ENCODE results near the gene TMEM109. TPM values are rescaled to one million over a fixed set of nuclear protein-coding genes. Genes with fewer than 3 reads are reported as not detected.

The TMEM109 gene
- total RNA-seq, 1 donor from 2014 or later = 9.4 TPM

- FAIRE-seq (no peak), DNase-seq (ENCODE audit: low spot score in 2 of 2) (no peak)
These were observed 35.5 kb upstream of the TMEM109 start for GRCh38 chr11:60878245-60879101.

DNA sequence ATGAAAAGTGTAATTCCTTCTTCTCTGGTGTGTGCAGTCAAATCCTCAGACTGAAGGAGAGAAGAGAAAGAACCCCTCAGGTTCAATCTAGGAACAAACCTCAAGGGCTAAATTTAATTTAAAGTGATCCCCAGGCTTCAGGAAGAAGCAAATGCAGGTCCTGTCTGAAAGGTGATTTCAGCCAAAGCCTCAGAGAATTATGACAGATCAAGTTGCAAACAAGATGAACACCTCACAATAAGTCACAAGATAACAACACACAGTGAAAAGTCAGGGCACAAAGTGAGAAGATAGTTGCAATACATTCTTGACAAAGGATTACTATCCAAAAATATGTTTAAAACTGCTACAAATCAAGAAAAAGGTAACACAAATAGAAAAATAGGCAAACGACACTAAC lies 34.9 kb upstream of the TMEM109 start:
- FAIRE-seq (no peak), DNase-seq (ENCODE audit: low spot score in 2 of 2) (no peak)

- DNase-seq (ENCODE audit: low spot score in 2 of 2) (no peak), FAIRE-seq (no peak)
These were observed 33.9 kb upstream of the TMEM109 start for GRCh38 chr11:60879971-60880588.

- FAIRE-seq (no peak), DNase-seq (ENCODE audit: low spot score in 2 of 2) (no peak)
These were observed 33.2 kb upstream of the TMEM109 start for GRCh38 chr11:60880643-60881282.

- FAIRE-seq (no peak), DNase-seq (ENCODE audit: low spot score in 2 of 2) (peak in 1 of 2 donors; percentile 44)
These were observed 26.4 kb upstream of the TMEM109 start for GRCh38 chr11:60887556-60887955.

DNA sequence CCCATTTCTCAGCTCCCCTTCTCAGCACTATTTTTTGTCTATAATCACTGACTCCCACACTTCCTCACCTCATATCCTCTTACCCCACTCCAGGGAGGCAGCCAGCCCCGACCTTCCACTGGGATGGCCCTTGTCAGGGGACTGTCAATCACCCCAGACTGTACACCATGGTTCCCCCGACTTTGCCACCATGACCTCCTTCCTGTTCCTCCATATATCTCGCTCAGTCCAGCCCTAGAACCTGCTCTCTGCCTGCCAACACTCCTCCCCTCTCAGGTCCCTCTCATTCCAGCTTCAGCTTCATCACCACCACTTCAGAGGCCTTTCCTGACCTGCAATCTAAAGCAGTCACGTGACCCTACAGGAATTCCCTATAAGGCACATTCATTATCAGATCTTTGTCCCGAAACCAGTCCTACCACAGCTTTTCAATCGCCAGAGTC lies 24.1 kb upstream of the TMEM109 start:
- FAIRE-seq = no peak
- no peak for DNase-seq (ENCODE audit: low spot score in 2 of 2)

DNA sequence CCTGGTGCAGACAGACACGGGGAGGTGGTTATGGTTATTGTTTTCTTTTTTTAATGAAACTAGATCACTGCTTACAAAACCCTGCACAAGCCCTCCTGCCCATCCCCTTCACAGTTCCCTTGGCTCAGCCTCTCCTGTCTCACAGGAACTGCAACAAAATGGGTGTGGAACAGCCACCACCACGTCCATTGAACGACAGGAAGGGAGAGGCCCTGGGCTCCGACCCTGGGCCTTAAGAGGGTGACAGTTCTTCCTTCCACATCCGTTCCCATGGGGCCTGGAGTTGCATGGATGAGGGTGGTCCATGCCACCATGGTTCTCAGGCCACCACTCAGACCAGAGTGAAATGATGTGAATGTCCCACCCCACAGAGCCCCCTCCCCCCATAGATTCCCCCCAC lies 23.3 kb upstream of the TMEM109 start:
- DNase-seq (ENCODE audit: low spot score in 2 of 2) (no peak), FAIRE-seq (no peak)

GRCh38 chr11:60891103-60891741 lies 22.7 kb upstream of the TMEM109 start:
- DNase-seq (ENCODE audit: low spot score in 2 of 2) = no peak
- FAIRE-seq = no peak

- DNase-seq (ENCODE audit: low spot score in 2 of 2) = no peak
- FAIRE-seq = no peak
These were observed 18.3 kb upstream of the TMEM109 start for GRCh38 chr11:60895687-60896086.

DNA sequence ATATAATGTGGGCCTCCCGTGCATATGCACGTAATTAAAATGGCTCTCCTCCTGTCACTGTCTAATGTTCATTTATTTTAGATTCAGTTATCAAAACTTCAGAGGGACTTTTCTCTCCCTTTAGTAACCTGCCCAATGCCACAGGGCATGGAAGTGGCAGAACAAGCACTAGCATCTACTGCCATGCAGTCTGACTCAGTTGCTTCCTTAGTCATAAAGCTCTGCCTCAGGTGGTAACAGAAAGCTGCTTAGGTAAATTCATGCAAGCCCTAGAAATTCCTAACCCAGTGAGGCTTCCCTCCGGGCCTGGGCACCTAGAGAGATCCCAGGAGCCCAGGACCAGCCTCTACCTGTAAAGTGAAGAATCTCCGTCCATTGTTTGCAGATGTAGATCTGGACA lies 16.5 kb upstream of the TMEM109 start:
- DNase-seq (ENCODE audit: low spot score in 2 of 2) (no peak), FAIRE-seq (no peak)

DNA sequence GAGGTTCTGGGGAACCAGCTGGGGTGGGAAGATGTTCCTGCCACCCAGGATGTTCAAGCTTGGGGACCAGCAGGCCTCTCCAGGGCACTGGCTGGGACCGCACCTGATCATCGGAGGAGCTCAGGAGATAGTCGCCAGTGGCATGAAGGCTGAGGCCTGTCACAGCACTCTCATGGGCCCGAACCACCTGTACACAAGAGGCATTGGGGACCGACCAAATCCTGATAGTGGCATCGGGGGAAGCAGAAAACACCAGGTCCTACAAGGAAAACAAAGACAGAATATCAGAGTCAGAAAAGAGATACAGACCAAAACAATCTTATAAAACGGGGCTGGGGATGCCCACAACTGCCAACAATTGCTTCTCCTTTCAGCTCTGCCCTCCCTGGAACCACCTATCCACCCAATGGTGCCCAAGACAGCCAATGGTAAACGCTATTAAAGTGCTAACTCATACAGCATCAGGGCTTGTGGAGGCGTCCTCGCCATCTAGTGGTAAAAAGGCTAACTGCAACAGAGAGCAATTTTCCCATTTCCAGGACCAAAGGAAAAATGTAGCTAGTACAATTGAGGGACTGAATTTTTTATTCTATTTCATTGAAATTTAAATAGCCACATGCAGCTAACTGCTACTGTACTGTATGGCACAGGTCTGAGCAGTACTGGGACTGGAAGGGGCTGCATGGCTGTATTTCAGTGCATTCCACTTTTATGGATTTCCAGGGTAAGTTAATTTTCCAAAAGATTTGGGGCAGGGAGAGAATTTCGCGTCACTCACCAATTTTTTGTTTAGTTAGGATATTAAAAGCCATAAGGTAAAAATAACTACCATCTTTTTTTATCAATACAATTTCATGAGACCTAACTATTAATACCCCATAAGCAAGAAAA lies 14.7 kb upstream of the TMEM109 start:
- FAIRE-seq (no peak), DNase-seq (ENCODE audit: low spot score in 2 of 2) (peak in 1 of 2 donors; percentile 57)

DNA sequence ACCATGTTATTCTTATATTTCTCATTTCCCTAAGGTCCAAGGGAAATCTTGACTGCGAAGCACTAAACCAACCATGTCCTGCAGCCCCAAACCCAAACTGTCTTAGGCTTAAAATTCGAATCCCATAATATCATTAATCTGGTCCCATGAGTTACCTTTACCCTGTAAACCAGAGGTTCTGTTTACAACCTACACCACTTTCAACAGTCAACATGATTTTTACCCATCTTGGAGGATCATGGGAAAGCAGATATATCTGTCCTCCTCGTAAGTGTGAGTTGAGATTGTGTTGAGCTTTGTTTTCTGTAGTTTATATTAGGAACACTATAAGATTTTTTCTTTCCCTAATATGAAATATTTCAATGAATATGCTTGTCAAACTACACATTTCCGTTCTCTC lies 14.0 kb upstream of the TMEM109 start:
- DNase-seq (ENCODE audit: low spot score in 2 of 2) (no peak), FAIRE-seq (no peak)

GRCh38 chr11:60900673-60901404 lies 13.1 kb upstream of the TMEM109 start:
- no peak for FAIRE-seq
- no peak for DNase-seq (ENCODE audit: low spot score in 2 of 2)

DNA sequence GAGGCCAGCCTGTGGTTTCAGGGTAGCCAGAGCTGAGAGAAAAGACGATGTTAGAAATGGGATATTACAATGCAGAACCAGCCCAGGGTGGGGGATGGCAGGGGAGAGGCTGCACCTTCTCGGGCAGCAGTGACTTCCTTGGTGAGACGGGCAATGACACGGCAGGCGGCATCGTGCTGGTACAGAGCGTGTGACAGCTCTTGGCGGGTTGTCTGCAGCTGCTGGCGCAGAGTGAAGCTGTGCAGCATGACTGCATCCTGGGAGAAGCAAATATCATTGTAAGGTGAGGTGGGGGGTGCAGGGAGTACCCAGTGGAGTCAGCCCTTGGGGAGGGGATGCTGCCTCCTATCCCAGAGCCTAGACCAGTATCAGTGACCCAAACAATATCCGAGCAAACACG lies 11.3 kb upstream of the TMEM109 start:
- FAIRE-seq (no peak), DNase-seq (ENCODE audit: low spot score in 2 of 2) (no peak)

DNA sequence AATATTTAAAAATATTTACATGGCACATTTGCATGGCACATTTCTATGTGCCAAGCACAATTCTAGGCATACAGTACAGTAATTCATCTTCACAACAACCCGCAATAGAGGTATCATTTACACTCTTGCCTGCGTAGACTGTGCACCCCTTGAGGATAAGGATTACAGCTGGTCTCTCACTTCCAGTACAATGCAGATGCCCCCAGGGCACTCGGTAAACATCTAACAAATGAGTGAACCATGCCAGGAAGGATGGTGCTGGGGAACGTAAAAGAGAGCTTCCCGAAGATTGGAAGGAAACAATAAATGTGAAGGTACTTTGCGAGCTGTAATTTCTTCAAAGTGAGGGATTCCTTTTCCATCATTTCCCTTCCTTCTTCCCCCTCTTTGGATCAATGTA lies 8.9 kb upstream of the TMEM109 start:
- no peak for DNase-seq (ENCODE audit: low spot score in 2 of 2)
- no peak for FAIRE-seq

GRCh38 chr11:60905551-60906113 lies 8.3 kb upstream of the TMEM109 start:
- DNase-seq (ENCODE audit: low spot score in 2 of 2) (no peak), FAIRE-seq (no peak)

DNA sequence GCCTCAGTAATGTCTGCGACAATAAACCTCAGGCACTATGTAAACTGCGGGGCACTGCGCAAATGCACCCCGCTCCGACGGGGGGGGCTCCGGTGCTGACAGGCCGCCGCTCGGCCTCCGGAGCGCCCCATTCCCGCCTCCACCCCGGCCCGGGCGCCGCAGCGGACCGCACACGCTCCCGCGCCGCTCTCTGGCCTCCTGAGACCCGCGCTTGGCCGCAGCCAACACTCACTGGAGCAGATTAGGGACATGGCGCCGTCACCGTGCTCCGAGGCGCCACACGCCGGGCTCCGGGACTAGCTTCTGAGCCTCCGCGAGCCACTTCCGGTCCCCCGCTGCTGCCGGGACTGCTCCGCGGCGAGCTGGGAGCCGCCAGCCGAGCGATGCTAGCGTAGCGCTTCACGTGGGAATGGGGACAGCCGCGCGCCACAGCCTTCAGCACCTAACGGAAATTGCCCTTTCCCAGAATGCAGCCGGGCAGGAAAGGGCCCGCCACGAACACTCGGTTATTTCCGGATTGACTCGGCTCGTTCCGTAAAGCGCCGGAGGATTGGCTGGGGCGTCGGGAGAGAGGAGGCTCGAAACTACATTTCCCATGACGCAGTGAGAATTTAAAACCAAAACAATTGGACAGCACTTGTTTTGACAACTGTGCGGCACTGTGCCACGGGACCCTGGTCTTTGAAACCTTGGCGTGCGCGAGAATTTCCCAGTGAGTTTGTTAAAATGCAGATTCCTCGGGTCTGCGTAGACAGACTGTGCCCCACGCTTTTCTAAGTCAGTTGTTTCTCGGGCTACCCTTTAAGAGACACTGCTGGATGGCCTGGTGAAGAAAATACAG lies 7.6 kb upstream of the TMEM109 start, which contains the start of gene PRPF19:
Gene PRPF19 (minus strand): TSS at position 454 of the 841 bp plus-strand sequence. CDS start 203 bp downstream, at position 251.
- FAIRE-seq (peak; percentile 56), DNase-seq (ENCODE audit: low spot score in 2 of 2) (peak; percentile 96 to 97)

GRCh38 chr11:60908803-60909202 lies 5.2 kb upstream of the TMEM109 start:
- FAIRE-seq (no peak), DNase-seq (ENCODE audit: low spot score in 2 of 2) (no peak)
